ENCODE measurements around the gene MUC20.
A peak's percentile ranks its signal among the peaks of the same experiment; 100 is the strongest.
"Not testable (repeated sequence)": the region's sequence is repeated elsewhere in the genome, so short reads cannot be mapped to it uniquely, and the experiment has no call there.

Gene MUC20

GRCh38 chr3:195770841-195771645, 50.3 kb downstream of the MUC20 start:
- not testable (repeated sequence) for DNase-seq (ENCODE audit: low read depth)

- DNase-seq (ENCODE audit: low read depth), result no peak
These were observed 51.0 kb downstream of the MUC20 start for GRCh38 chr3:195771646-195772300.

- DNase-seq (ENCODE audit: low read depth), result no peak
These were observed 53.3 kb downstream of the MUC20 start for GRCh38 chr3:195773956-195774537.

- DNase-seq (ENCODE audit: low read depth), result peak; percentile 20
These were observed 54.1 kb downstream of the MUC20 start for GRCh38 chr3:195774917-195775316.

GRCh38 chr3:195777975-195778374, 57.2 kb downstream of the MUC20 start:
- no peak for DNase-seq (ENCODE audit: low read depth)

- not testable (repeated sequence) for DNase-seq (ENCODE audit: low read depth)
These were observed 60.5 kb downstream of the MUC20 start for GRCh38 chr3:195781236-195781635.
